NCI-H1092 (cell line): Measurements from ENCODE around the gene ZNF484.
"Not testable (repeated sequence)": the region's sequence is repeated elsewhere in the genome, so short reads cannot be mapped to it uniquely, and the experiment has no call there.

Experiments used
- DNase-seq: peaks from one replicate; lab custom pipeline; 2025; lab: John Stamatoyannopoulos, UW

ZNF484 gene

GRCh38 chr9:92860867-92861266 is 17.0 kb downstream of the ZNF484 start:
- no peak for DNase-seq

DNA sequence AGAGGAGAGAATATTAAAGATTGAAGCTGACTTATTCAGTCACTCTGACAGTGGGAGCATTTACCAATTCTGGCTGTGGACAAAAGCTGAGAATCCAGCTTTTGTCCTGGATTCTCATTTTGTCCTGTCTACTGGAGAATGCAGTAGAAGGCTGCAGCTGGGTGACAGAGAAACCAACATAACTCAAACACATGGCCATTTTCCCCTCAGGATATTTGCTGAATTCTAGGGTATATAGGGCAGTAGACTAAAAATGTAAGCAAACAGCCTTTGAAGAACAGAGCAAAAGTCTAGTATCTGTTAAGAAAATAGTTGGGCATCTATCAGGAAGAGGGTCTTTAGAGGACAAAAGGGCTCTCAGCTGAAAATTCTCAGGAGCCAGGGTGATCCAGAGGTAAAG is 20.6 kb downstream of the ZNF484 start:
- no peak for DNase-seq

DNA sequence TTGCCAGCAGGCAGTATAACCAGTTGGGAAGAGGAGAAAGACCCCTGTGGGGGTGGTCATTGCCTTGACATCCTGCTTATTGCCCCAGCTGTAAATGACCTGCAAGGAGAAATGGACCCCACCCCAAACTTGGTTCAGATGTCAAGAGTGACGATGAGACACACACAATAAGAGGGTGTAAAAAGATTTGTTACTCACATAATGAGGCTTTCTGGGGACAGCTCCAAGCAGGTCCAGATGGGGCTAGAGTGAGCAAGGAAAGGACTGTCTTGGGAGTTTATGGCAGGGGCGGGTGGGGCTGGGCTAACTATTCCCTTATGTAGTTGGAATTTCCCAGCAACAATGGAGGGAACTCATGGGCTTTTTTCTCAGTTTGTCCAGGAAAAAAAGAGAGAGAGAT is 24.1 kb downstream of the ZNF484 start:
- DNase-seq = no peak

DNA sequence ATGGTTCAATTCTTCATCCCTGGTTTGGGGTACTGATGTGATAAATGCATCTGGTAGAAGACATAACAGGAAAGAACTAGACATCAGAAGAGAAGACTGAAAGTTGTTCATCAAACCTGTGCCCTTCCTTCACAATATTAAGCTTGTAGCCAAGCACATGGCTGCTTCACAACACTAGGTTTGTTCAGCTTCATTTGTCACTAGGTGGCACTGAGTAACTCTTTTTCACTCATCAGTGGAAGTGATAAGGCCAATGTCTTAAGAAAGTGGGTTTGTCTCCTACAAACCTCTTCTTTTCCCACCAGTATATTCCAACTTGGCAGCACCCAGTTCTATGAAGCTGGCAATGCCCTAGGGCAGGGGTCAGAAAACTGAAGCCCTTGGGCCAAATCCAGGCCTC is 26.9 kb downstream of the ZNF484 start:
- DNase-seq = no peak

DNA sequence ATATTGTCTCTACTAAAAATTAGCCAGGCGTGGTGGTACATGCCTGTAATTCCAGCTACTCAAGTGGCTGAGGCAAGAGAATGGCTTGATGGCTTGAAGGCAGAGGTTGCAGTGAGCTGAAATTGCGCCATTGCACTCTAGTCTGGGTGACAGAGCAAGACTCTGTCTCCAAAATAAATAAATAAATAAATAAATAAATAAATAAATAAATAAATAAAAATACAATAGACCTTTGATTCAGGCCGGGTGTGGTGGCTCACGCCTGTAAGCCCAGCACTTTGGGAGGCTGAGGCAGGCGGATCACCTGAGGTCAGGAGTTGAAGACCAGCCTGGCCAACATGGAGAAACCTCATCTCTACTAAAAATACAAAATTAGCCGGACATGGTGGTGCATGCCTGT is 29.1 kb downstream of the ZNF484 start:
- not testable (repeated sequence) for DNase-seq

DNA sequence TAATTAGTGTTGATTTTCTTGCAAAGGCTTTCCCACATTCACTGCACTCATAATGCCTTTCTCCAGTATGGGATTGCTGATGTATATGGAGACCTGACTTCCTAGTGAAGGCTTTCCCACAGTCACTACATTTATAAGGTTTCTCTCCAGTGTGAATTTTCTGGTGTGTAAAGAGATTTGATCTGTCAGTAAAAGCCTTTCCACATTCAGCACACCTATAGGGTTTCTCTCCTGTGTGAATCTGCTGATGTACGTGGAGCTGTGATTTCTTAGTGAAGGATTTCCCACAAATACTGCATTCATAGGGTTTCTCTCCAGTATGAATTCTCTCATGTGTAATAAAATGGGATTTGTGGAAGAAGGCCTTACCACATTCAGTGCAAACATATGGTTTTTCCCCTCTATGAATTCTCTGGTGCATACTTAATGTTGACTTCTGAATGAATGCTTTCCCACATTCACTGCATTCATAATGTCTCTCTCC is 31.1 kb downstream of the ZNF484 start:
- no peak for DNase-seq

DNA sequence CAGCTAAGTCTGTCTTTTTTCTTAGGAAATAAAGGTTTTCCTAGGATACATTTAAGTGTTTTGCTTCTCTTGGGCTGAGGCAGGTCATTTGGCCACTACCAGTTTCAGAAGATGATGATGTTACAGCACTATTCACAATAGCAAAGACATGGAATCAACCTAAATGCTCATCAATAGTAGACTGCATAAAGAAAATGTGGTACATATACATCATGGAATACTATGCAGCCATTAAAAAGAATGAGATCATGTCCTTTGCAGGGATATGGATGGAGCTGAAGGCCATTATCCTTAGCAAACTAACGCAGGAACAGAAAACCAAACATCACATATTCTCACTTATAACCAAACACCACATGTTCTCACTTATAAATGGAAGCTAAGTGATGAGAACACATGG is 39.4 kb downstream of the ZNF484 start:
- DNase-seq = not testable (repeated sequence)

DNA sequence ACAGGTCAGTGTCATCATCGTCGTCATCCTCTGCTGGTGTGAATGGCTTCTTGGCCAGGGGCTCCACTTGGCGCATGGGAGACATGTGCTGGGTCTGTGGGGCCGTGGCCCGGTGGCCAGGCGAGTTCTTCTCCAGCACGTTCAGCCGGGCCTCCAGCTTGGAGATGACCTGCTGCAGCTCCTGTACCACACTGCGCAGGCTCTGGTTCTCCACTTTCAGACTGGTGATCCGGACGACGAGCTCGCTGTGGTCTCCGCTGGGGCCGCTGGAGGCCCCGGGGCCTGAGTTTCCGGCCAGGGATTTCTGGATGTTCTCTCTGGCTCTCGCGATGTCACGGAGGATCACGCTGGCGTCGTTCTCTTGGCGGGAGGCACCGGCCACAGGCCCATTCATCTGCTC is 40.6 kb downstream of the ZNF484 start:
- DNase-seq = no peak

DNA sequence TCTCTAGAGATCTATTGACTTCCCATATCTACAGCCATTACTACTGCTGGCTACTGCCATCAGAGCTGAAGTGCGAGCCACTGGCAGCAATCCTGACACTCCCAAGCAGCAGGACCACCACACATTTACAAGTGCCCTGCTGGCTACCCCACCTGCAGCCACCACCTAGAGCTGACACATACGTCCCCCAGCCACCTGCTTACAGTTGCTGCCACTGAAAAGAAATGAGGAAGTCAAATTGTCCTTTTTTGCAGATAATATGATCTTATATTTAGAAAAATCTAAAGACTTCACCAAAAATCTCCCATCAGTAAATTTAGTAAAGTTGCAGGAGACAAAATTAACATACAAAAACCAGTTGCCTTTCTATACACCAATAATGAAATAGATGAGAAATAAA is 48.4 kb downstream of the ZNF484 start:
- no peak for DNase-seq

- not testable (repeated sequence) for DNase-seq
These were observed 52.8 kb downstream of the ZNF484 start for GRCh38 chr9:92825065-92825464.

- DNase-seq = no peak
These were observed 56.9 kb downstream of the ZNF484 start for GRCh38 chr9:92820964-92821363.

GRCh38 chr9:92819898-92820297 is 57.9 kb downstream of the ZNF484 start:
- not testable (repeated sequence) for DNase-seq

- DNase-seq = not testable (repeated sequence)
These were observed 68.1 kb downstream of the ZNF484 start for GRCh38 chr9:92809629-92810326.

DNA sequence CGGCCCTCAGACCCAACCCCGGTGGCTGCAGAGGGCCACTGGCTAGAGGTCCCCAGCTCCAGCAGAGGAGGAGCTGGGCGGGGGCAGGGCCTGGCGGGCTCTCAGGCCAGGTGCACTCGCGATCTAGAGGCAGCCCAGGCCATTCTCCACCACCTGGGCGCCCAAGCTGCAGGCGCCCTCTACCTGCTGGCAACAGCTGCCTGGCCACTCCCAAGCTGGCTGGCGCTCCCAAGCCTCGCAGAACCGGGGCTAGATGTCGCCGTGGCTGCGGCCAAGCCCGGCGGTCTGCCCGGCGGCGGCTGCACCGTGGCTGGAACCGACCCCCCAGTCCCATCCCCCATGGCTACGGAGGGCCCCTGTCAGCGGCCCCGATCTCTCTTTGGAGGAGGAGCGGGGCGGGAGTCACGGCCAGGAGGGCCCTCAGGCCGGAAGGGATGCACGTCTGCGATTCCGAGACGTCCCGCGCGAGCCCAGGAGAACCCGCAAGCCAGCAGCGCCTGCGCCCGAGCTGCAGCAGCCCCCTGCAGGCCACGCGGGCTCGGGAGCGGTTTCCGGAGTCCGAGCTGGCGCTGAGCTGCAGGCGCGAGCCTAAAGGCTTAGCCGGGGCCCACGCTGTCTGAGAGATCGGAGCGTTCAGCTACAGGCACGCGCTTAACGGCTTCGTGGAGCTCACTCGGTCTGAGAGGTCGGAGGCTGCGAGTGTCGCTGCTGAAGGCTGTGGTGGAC is 68.9 kb downstream of the ZNF484 start:
- peak; percentile 63 for DNase-seq

DNA sequence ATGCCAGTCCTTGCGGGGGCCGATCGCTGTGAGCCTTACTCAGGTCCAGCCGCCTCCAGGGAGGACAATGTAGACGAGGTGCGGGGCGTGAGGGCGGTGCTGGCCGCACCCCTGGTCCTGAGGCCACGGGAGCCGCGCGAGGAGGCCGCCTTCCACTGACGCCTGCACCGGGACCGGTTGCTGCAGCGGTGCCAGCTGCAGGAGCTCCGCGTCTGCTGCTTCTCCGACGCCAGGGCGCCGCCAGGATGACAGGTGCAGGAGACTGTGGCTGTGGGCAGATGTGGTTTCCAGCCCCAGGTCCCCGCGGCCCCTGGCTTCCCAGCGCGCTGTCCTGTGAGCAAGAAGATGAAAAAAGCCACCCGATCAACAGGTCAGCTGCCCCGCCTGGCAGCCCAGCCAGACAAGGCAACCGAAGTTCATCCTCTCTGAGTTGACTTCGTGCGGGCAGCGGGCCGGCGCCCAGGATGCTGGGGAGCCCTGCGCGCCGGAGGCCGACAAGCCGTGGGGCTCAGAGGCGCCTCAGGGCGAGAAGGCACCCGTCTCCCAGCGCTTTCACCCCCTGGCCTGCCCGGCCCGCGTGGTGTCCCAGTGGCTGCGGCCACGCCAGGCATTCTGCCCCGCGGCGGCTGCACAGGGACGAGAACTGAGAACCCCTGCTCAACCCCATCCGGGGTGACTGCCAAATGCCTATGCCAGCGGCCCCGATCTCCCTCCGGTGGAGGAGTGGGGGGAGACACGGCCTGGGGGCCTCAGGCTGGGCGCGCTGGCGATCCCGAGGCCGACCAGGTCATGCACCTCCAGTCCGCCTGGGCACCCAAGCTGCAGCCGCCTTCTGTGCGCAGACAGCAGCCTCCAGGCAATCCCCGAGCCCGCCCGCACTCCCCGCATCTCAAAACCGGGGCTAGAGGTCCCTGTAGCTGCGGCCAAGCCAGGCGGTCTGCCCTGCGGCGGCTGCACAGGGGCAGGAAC is 69.8 kb downstream of the ZNF484 start:
- DNase-seq = peak; percentile 21

- DNase-seq = no peak
These were observed 70.6 kb downstream of the ZNF484 start for GRCh38 chr9:92807031-92807756.

GRCh38 chr9:92804727-92805126 is 73.1 kb downstream of the ZNF484 start:
- DNase-seq = no peak

DNA sequence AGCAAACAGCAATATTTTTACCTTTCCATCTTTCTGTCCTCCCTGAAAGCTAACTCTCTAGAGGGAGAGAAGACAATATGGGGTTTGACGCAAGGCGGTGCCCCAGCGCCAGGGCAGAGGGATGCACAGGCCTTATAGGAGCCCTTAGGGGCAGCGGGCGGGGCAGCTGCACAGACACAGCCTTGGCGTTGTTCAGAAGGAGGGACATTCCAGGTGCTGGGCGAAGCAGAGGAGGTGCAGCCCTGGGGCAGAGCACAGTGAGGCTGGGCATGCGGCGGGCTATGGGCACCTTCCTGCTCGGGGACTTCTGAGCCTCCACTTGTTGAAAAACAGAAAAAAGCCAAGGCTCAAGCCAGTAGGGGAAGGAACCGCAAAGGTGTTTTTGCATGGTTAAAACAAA is 79.5 kb downstream of the ZNF484 start:
- no peak for DNase-seq

- not testable (repeated sequence) for DNase-seq
These were observed 81.5 kb downstream of the ZNF484 start for GRCh38 chr9:92796337-92796804.

DNA sequence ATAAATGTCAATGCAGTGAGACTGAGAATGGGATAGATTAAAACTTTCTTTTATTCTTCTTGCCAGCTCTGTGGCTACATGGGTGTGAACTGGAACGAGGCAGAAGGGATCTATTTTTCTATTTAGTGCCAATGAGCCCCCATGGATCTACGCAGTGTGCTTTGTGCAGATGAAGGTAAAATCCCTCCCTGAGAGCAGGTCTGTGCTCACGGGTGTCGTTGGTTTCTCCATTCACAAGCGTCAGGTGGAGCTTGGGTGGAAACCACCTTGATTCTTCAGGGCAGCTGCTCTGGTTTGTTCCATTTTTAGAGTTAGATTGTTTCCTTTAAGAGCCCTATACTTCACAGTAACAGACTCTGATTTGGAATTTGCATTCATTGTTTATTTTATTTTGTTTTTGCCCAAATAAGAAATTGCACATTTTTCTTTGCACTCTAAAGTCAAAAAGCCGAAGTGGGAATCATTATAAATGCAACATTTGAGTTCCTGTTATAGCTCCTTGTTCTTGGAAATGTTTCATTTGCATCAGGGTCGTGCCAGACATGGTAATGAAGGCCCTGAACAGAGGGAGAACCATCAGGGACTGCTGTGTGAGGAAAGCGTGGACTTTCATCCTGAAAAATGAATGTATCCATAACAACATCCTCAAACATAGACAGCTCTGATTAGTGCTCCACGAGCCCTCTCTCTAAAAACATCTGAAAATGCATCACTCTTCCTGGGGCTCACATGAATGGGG is 82.1 kb downstream of the ZNF484 start:
- DNase-seq = no peak
